HUES6 (cell line): ENCODE results near the gene GUSB.
A peak's percentile ranks its signal among the peaks of the same experiment; 100 is the strongest.
"Not testable (repeated sequence)": the region's sequence is repeated elsewhere in the genome, so short reads cannot be mapped to it uniquely, and the experiment has no call there.

ENCODE experiments used
- H3K27ac ChIP-seq: 2 replicates; pipeline ENCODE4 v1.7.0; 2013; ENCODE audit warnings: low read depth, mild to moderate bottlenecking, low read length, inconsistent platforms
- H3K27me3 ChIP-seq: 2 replicates; pipeline ENCODE4 v1.6.1; 2013; ENCODE audit warnings: low read length; ENCODE audit not compliant: control insufficient read depth, insufficient read depth
- H3K36me3 ChIP-seq: 2 replicates; pipeline ENCODE4 v1.6.1; 2013; ENCODE audit warnings: low read length; ENCODE audit not compliant: control insufficient read depth, insufficient read depth
- H3K4me1 ChIP-seq: 2 replicates; pipeline ENCODE4 v1.6.1; 2013; ENCODE audit warnings: low read length; ENCODE audit not compliant: control insufficient read depth, insufficient read depth
- H3K4me3 ChIP-seq: 2 replicates; pipeline ENCODE4 v1.5.1; 2013; ENCODE audit warnings: low read depth, low read length
- H3K9ac ChIP-seq: one replicate; pipeline ENCODE4 v1.6.1; 2013; ENCODE audit warnings: mild to moderate bottlenecking, low read length
- H3K9me3 ChIP-seq: 2 replicates; pipeline ENCODE4 v1.6.1; 2013; ENCODE audit warnings: low read depth, low read length; ENCODE audit not compliant: control insufficient read depth, insufficient read depth

The GUSB gene

DNA sequence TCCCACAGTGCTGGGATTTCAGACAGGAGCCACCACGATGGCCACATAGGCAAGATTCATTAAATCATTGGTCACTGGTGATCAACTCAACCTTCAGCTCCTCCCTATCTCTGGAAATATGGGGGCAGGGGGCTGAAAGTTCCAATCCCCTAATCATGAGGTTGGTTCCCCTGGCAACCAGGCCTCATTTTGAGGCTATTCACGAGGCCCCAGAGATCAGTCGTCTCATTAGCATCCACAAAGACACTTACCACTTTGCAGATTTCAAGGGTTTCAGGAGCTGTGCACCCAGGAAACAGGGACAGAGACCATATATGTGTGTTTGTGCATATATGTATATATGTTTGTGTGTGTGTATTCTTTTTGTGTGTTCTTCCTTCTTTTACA, 7.7 kb upstream of the GUSB start:
- H3K27ac ChIP-seq: no peak overlapping the region
- no peak overlapping the region for H3K9ac ChIP-seq
- no peak overlapping the region for H3K4me3 ChIP-seq
- no peaks in the 10 kb centered on the region for H3K27me3 ChIP-seq
- no peaks in the 10 kb centered on the region for H3K4me1 ChIP-seq
- no peaks in the 10 kb centered on the region for H3K36me3 ChIP-seq
- no peaks in the 10 kb centered on the region for H3K9me3 ChIP-seq

DNA sequence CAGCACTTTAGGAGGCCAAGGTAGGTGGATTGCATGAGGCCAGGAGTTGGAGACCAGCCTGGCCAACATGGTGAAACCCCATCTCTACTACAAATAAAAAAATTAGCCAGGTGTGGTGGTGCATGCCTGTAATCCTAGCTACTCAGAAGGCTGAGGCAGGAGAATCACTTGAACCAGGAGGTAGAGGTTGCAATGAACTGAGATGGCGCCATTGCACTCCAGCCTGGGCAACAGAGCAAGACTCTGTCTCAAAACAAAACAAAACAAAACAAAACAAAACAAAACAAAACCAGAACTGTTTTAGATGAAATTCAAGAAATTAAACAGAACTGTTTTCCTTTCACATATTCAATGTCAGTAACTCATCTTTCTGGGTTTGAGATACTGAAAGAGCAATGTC, 6.5 kb upstream of the GUSB start:
- H3K4me3 ChIP-seq, H3K27ac ChIP-seq, H3K36me3 ChIP-seq, H3K4me1 ChIP-seq, H3K27me3 ChIP-seq, H3K9me3 ChIP-seq, H3K9ac ChIP-seq: not testable (repeated sequence)

- Histone ChIP-seq H3K36me3 (no peaks in the 10 kb centered on the region), H3K27ac (no peak overlapping the region), H3K27me3 (no peaks in the 10 kb centered on the region), H3K4me3 (no peak overlapping the region), H3K9me3 (no peaks in the 10 kb centered on the region), H3K9ac (no peak overlapping the region), H3K4me1 (no peaks in the 10 kb centered on the region)
Measured at GRCh38 chr7:65988084-65988483, 6.1 kb upstream of the GUSB start.

DNA sequence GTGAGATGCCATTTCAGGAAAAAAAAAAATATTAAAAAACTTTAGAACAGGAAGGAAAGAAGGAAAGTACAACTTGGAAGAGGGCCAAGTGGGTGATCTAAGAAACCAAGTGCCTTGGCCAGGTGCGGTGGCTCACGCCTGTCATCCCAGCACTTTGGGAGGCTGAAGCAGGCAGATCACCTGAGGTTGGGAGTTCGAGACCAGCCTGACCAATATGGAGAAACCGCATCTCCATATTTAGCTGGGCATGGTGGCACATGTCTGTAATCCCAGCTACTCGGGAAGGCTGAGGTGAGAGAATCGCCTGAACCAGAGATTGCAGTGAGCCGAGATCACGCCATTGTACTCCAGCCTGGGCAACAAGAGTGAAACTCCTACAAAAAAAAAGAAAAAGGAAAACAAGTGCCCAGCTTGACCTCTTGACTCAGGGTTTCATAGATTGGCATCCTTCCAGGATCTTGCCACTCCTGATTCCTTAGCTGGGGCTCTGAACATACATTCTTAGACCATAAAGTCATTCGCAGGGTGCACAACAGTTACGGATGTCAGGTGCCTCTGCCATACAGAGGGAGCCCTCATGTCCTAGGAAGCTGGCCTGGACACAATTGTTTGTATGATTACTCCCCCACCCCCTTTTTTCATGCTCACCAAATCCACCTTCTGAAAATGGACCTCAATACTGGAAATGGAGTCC, 2.1 kb upstream of the GUSB start:
- Histone ChIP-seq H3K4me1 (peaks cover 5% of the 10 kb centered on the region; the same call in 1 of the 2 replicates), H3K27ac (no peak overlapping the region), H3K4me3 (no peak overlapping the region), H3K9ac (no peak overlapping the region), H3K27me3 (no peaks in the 10 kb centered on the region), H3K36me3 (peaks cover 14% of the 10 kb centered on the region), H3K9me3 (no peaks in the 10 kb centered on the region)

- no peaks in the 10 kb centered on the region for H3K9me3 ChIP-seq
- no peak overlapping the region for H3K27ac ChIP-seq
- peak overlapping the region; percentile 34 for H3K9ac ChIP-seq
- H3K4me1 ChIP-seq: peaks cover 5% of the 10 kb centered on the region; the same call in 1 of the 2 replicates
- peaks cover 33% of the 10 kb centered on the region for H3K36me3 ChIP-seq
- H3K4me3 ChIP-seq: peak overlapping the region; percentile 82
- H3K27me3 ChIP-seq: no peaks in the 10 kb centered on the region
Measured at GRCh38 chr7:65980478-65981250, 1.3 kb downstream of the GUSB start.

DNA sequence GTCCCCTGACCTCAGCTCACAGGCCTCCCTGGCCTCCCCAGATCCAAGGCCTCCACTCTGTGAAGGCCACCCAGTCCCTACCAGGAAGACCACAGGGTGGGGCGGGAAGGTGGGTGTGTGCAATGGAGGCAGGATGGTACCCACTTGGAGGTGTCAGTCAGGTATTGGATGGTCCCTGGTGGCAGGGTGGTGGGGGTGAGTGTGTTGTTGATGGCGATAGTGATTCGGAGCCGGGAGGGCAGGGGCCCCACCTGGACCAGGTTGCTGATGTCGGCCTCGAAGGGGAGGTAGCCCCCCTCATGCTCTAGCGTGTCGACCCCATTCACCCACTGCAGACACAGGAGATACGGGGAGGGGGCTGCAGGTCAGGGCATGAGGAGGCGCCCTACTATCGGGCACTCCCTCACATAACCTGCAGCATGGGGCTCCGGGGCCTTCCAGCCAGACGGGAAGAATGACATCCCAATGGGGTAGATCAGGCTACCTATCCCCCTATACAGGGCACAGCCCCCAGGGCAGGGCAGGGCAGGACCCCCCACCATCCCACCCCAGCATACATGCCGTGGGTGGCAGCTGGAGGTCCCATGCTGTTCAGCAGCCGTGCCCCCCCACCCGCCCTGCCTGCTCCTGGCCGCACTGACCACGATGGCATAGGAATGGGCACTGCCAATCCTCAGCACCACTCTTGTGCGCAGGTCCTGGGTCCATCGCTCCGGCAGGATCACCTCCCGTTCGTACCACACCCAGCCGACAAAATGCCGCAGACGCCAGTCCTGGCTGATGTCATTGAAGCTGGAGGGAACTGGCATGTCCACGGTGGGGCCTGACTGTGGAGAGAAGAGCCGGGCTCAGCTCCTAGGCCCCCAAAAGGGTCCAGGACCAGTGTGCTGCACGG, 2.2 kb downstream of the GUSB start:
- Histone ChIP-seq H3K9ac (no peak overlapping the region), H3K27ac (no peak overlapping the region), H3K27me3 (no peaks in the 10 kb centered on the region), H3K36me3 (peaks cover 37% of the 10 kb centered on the region), H3K4me3 (no peak overlapping the region), H3K4me1 (peaks cover 5% of the 10 kb centered on the region; the same call in 1 of the 2 replicates), H3K9me3 (no peaks in the 10 kb centered on the region)

DNA sequence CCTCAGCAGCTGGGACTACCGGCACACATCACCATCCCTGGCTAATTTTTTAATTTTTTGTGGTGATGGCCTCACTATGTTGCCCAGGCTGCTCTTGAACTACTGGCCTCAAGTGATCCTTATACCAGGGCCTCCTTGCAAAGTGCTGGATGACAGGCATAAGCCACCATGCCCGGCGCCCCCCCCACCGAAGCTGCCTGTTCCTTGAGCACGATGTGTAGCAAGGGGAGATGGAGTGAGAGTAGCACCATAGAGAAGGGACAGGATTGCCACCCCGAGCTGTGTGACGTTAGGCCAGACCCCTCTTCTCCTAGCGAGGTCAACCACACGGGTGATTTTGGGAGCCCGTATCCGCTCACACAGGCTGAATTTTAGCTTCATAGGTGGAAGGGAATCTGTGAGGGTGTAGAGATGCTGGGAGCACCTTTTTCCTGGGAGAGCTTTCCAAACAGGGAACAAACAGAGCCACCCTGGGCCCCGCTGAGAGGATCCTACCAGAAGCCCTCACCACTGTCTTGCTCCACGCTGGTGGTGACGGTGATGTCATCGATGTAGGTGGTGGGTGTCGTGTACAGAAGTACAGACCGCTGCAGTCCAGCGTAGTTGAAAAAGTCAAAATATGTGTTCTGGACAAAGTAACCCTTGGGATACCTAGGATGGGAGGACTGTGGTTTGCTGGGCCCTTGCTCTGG, 3.0 kb downstream of the GUSB start:
- no peak overlapping the region for H3K27ac ChIP-seq
- no peak overlapping the region for H3K4me3 ChIP-seq
- no peak overlapping the region for H3K9ac ChIP-seq
- H3K27me3 ChIP-seq: no peaks in the 10 kb centered on the region
- peaks cover 45% of the 10 kb centered on the region for H3K36me3 ChIP-seq
- peaks cover 5% of the 10 kb centered on the region; the same call in 1 of the 2 replicates for H3K4me1 ChIP-seq
- H3K9me3 ChIP-seq: no peaks in the 10 kb centered on the region

DNA sequence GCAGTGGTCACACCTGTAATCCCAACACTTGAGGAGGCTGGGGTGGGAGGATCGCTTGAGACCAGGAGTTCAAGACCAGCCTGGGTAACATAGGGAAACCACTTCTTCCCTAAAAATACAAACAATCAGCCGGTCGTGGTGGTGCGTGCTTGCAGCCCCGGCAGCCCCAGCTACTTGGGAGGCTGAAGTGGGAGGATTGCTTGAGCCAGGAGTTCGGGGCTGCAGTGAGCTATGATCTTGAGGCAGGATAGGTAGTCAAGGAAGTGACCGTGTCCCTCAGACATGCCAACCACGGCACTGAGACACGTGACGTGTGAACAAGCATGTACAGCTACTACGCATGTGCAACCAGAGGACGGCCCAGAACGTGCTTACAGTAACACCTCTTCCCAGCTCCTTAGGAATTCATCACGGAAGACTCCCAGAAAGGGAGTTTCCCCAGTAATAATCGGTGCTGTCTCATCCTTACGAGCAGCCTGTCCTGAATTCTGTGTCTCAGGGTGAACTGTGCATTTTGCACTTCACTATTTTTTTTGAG, 5.3 kb downstream of the GUSB start:
- H3K27me3 ChIP-seq: no peaks in the 10 kb centered on the region
- H3K4me3 ChIP-seq: no peak overlapping the region
- H3K27ac ChIP-seq: no peak overlapping the region
- H3K36me3 ChIP-seq: peaks cover 67% of the 10 kb centered on the region
- H3K9me3 ChIP-seq: no peaks in the 10 kb centered on the region
- H3K9ac ChIP-seq: no peak overlapping the region
- H3K4me1 ChIP-seq: peaks cover 5% of the 10 kb centered on the region; the same call in 1 of the 2 replicates

DNA sequence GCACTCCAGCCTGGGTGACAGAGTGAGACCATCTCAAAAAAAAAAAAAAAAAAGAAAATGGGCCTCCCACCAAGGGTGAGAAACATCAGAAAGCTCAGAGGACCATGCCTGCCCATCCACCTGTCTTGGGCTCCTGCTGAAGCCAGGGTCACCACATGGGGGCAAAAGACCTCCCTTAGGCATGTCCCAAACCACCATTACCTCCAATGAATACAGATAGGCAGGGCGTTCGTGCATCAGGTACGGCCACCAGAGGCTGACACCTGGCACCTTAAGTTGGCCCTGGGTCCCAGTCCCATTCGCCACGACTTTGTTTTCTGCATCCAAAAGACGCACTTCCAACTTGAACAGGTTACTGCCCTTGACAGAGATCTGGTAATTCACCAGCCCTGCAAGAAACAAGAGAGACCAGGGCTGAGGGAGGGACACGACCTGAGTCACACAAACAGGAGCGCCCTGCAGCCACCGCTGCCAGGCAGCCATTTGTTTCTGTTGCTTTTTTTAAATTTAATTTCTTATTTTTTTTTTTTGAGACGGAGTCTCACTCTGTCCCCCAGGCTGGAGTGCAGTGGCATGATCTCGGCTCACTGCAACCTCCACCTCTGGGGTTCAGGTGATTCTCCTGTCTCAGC, 6.1 kb downstream of the GUSB start:
- peaks cover 73% of the 10 kb centered on the region for H3K36me3 ChIP-seq
- no peak overlapping the region for H3K27ac ChIP-seq
- H3K9me3 ChIP-seq: no peaks in the 10 kb centered on the region

DNA sequence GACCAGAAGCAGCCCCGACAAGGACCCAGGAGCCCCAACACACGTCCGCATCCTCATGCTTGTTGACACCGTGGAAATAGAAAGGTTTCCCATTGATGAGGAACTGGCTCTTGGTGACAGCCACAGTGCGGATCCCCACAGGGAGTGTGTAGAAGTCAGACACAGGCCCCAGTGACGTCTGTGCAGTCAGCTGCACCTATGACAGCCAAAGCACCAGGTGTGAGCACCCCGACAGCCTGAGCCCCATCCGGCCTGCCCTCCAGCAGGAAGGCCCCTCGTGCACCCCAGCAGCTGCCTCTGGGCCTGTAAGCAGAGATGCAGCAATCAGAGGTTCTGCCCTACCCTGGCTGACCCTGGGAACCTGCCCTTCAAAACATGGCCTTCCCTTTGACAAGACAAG, 7.1 kb downstream of the GUSB start:
- Histone ChIP-seq H3K27ac (no peak overlapping the region), H3K4me1 (no peaks in the 10 kb centered on the region), H3K36me3 (peaks cover 75% of the 10 kb centered on the region)

More for the DNA sequence above, 6.1 kb downstream of the GUSB start:
- Histone ChIP-seq H3K4me3 (no peak overlapping the region), H3K9ac (no peak overlapping the region), H3K4me1 (peaks cover 5% of the 10 kb centered on the region; the same call in 1 of the 2 replicates), H3K27me3 (no peaks in the 10 kb centered on the region)

More for the DNA sequence above, 7.1 kb downstream of the GUSB start:
- Histone ChIP-seq H3K27me3 (no peaks in the 10 kb centered on the region), H3K9ac (no peak overlapping the region), H3K4me3 (no peak overlapping the region), H3K9me3 (no peaks in the 10 kb centered on the region)
